DOHH2 (cell line): ENCODE measurements around the gene MBD4.

Experiments
- CTCF ChIP-seq: fragments of 200-600 bp; sonication (generic); IDR thresholded peaks from one replicate; pipeline ENCODE4 v1.5.1; 2014; ENCODE audit warnings: antibody characterized with exemption, mild to moderate bottlenecking, low read depth, low read length; ENCODE audit not compliant: poor library complexity, severe bottlenecking
- EZH2phosphoT487 ChIP-seq: fragments of 200-600 bp; sonication (generic); IDR thresholded peaks from 2 replicates; pipeline ENCODE4 v1.6.1; 2017; ENCODE audit warnings: borderline replicate concordance, mild to moderate bottlenecking, antibody characterized with exemption, low read length, moderate library complexity, mixed read lengths

- TF ChIP-seq CTCF (no peak), EZH2phosphoT487 (no peak)
These were observed 44.1 kb upstream of the MBD4 start for GRCh38 chr3:129483870-129484269.
